Stimulated activated CD4-positive, alpha-beta T cell treated with anti-CD3 and anti-CD28 coated beads, Interleukin-4, amount 100 ng/mL, for 1 hour (primary cell): ENCODE results near the gene DET1.
"Not testable (repeated sequence)": the region's sequence is repeated elsewhere in the genome, so short reads cannot be mapped to it uniquely, and the experiment has no call there.

Experiments
- DNase-seq: peaks from one replicate; pipeline ENCODE4 v3.0.0-alpha.2; 2020

The DET1 gene

DNA sequence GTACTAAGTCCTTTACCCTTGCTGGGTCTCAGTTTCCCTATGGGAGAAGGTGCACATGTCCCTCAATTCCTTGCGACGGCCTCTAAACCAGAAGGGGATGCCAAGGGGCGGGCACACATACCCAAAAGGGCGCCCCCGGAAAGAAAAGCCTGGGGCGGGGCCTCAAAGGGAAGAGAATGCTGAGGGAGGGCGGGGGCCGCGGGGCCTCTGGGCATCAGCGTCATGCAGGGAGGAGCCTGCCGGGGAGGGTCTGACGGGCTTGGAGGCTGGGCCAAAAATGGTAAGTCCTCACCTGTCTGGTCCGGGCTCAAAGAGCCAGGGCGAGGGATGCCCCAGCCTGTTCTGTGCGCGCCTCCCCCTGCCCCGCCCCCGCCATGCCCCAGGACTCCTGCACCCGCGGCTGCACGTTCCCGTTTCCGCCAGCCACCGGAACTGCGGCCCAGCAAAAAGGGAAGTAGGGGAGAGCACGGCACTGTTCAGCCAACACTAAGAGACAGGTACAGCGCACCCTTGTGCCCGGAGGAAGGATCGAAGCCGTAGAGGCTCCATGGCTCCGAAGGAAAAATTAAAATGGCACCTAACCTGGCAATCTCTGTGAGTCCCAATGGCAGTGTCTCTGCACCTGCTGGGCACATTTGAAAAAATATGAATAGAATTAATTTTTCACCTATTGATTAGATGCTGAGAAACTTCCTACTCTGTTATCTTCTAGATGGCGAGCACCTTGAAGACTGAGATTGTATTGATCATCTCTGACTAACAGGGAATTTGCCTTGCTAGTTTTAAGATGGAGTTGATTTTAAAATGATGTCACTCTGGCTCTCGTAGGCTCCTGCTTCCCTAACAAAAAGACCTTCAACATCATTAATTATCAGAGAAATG lies at the start of gene DET1:
TSS of gene DET1 (minus strand) at position 434 of the 882 bp plus-strand sequence. CDS start 14,976 bp downstream, outside the sequence.
- peak; percentile 95 for DNase-seq

DNA sequence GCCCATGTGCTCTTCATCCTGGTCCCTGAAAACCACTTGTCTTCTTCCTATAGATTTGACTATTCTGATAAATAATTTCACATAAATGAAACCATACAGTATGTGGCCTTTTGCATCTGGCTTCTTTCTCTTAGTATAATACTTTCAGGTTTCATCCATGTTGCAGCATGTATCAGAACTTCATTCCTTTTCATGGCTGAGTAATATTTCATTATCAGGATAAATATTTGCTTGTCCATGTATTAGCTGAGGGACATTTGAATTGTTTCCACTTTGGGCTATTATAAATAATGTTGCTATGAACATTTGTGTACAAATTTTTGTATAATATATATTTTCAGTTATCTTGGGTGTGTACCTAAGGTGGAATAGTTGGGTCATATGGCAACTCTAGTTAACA lies 44.9 kb upstream of the DET1 start:
- DNase-seq, result no peak

DNA sequence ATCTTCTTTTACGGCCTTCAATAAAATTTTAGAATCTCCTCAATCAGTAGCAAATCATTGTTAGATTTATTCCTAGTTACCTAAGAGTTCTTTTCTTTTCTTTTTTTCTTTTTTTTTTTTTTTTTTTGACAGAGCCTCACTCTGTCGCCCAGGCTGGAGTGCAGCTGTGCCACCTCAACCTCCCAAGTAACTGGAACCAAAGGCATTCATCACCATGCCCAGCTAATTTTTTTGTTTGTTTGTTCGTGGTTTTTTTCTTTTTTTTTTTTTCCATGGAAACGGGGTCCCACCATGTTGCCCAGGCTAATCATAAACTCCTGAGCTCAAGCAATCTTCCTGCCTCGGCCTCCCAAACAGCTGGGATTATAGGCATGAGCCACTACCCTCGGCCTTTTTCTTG lies 44.3 kb upstream of the DET1 start:
- no peak for DNase-seq

DNA sequence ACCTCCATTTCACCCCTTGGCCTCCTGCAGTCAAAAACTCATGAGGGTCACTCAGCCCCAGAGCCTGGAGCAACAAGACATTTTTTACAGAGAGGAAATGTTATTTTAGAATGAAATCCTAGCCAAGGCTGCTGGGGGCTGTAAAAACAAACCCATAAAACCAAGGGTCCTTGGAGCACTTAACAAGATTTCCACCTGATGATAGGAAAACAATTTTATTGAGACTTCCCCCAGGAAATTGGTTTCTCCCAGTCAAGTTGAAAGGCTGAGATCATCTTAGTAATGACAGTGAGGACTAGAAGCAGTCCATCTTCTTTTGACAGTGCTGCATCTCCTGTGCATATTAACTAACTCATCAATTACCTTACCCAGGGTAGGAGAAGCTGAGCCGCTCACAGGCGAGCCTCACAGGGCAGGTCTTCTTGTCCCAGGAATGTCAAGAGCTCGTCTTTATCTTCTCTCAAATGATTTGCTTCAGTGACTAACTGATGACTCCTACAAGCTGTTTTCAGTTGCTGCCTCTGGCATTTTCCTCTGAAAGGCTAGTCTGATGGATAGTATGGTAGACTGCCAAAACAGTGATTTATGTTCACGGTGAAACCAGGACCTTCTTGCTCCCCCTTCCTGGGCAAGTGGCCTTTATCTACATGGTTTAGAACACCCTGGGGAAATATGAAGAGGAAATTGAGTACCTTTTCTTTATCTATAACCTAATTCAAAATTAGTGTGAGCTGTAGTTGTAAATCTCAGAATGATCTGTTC lies 40.1 kb upstream of the DET1 start:
- no peak for DNase-seq

DNA sequence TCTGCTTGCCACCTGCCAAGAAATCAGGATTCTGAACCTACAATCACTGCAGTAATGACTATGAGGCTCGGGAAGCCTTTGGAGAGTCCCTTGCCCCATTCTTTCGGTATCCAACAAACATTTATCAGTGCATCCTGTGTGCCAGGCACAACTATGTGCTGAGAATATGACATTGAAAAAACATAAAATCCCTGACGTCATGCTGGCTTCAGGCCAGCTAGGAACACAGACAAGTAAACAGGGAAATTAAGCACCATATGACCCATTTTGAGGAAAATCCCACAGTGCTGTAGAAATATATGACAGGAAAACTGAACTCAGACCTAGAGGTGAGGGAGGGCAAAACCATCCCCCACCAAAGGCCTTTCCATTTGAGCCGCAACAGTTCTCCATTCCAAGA lies 34.1 kb upstream of the DET1 start:
- no peak for DNase-seq

DNA sequence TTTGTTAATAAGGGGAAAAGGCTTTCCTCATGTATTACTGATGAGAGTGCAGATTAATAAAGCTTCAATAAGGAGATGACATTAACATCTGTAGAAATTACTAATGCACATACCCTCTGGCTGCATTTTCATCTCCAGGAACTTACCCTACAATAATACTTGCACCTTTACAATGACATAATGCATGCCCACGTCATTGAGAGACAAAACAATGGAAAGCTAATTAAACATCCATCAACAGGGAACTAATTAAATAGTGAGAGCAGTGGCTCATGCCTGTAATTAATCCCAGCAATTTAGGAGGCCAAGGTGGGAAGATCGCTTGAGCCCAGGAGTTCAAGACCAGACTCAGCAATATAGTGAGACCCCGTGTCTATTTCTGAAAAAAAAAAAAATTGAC lies 32.8 kb upstream of the DET1 start:
- no peak for DNase-seq

DNA sequence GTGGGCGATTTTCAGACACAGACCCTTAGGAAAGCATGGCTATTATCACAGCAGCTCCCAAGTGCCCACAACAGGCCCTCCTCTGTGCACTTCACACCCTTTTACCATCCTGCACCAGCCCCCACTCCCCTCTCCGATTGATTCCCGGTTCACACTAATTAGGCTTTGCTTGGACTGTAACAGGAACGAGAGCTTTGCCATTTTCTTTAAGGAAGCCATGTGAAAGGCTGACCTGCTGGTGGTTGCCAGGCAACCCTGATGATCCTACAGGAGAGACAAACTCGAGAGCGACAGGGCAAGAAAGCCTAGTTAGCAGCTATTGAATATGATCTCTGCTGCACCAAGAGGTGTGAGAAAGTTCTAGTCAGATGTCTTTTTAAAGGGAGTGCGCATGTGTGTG lies 28.2 kb upstream of the DET1 start:
- no peak for DNase-seq

DNA sequence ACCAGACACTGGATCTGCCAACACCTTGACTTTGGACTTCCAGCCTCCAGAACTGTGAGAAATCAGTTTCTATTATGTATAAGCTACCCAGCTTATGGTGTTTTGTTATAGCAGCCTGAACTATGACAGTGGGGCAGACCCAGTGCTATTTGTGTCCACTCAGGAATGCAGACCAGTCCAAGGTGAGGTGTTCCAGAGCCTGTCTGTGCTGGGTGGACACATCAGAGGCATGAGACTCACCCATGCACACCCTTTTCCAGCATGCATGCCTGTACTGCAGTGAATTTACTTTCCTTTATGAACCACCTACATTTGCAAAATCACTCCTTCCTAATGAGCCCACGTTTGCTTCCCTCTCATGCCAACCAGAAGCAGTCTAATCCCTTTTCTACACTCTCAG lies 27.6 kb upstream of the DET1 start:
- no peak for DNase-seq

DNA sequence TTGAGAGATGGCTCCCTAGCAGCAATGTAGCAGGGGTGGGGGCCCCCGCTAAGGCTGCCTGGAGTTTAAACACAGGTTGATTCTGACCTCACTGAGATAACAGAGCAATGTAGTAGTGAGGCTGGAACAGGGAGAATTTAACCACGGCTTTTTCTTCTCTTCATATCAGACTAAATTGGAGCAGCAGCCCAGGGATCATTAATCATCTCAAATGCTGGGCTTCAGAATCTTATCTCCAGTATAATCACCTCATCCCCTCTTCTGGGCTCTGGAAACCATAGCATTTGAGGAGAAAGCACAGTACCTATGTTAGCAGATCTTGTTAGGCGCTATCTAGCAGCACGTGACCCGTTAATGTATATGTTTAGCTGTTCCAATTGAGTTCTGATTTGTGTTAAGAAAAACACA lies 25.4 kb upstream of the DET1 start:
- DNase-seq, result no peak

DNA sequence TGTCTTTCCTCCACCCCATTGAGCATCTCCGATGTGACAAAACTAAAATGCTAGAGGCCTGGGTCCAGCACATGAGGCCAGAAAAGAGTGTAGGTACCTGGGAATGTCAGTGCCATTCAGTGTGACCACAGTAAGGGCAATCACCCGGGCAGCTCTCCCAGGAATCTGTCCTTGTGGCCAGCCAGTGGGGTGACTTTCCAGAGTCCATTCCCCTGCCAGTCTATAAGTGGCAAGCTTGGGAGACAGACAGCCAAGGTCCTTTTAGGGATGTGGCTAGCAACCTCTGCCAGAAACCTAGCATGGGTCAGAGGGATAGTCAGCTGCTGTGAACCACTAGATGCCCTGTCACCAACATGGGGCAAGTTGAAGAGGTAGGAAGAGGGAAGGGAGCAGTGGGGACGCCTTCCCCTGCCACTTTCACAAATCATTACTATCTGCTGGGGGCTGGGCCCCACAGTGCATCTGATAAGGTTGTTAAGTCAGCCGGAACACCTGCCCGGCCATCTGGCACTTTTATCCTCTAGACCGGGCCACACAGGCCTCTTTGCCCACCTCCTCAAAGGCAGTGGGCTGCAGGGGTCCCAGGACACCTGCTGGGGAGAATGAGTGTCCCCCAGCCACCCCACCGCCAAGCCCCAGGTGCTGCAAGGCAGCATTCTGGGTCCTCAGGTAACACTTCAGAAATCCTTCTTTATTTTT lies 24.8 kb upstream of the DET1 start:
- DNase-seq, result no peak

DNA sequence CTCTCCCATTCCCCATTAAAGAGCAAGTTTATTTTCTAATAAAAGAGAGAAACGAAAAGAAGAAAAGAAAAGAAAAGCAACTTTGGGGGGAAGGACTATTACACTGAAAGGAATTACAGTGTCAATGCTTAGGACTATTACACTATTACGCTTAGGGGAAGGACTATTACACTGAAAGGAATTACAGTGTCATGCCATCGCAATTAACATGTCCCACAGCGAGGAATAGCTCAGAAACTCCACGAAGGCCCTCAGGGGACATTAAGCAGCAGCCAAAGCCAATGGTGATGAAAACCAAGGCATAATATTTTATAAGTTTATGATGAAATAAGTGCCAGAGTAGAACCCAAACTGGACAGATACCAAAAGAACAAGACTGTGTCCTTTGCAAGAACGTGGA lies 22.1 kb upstream of the DET1 start:
- DNase-seq, result no peak

DNA sequence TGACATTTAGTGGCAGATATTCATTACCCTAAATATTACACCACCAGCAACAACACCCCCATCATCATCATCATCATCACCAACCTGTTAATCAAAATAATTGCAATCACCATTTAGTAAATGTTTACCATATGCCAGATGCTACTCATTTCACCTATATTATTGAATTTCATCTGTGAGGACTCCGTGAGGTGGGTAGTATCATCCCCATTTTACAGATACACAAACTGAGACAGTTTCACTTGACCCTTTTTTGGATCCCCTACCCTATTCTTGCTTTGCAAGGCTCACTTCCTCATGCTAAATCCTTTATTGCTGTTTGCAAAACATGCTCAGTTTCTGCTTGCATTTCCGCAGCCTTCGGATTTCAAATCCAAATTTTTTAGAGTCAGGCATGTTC lies 18.3 kb upstream of the DET1 start:
- no peak for DNase-seq

DNA sequence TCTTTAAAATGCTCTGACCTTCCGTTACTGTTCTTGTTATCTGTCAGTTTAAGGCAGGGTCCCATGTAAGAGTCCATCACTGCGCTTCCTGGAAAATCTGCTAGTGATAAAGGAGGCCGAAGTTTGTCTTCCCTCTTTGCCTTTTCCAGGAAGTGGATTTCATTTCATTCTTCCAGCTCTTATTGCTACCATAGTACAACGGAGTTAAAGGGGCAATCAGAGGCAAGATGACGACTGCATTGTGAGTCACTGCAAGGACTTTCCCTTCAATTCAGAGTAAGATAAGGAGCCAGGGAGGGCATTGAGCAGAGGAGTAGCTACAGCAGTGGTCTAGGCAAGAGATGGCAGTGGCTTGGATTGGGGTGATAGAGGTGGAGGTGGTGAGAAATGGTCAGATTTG lies 17.2 kb upstream of the DET1 start:
- DNase-seq, result no peak

DNA sequence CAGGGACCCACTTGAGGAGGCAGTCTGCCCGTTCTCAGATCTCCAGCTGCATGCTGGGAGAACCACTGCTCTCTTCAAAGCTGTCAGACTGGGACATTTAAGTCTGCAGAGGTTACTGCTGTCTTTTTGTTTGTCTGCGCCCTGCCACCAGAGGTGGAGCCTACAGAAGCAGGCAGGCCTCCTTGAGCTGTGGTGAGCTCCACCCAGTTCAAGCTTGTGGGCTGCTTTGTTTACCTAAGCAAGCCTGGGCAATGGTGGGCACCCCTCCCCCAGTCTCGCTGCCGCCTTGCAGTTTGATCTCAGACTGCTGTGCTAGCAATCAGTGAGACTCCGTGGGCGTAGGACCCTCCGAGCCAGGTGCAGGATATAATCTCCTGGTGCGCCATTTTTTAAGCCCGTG lies 13.1 kb upstream of the DET1 start:
- DNase-seq, result not testable (repeated sequence)

DNA sequence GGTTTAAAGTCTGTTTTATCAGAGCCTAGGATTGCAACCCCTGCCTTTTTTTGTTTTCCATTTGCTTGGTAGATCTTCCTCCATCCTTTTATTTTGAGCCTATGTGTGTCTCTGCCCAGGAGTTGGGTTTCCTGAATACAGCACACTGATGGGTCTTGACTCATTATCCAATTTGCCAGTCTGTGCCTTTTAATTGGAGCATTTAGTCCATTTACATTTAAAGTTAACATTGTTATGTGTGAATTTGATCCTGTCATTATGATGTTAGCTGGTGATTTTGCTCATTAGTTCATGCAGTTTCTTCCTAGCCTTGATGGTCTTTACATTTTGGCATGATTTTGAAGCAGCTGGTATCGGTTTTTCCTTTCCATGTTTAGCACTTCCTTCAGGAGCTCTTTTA lies 11.5 kb upstream of the DET1 start:
- DNase-seq, result not testable (repeated sequence)

DNA sequence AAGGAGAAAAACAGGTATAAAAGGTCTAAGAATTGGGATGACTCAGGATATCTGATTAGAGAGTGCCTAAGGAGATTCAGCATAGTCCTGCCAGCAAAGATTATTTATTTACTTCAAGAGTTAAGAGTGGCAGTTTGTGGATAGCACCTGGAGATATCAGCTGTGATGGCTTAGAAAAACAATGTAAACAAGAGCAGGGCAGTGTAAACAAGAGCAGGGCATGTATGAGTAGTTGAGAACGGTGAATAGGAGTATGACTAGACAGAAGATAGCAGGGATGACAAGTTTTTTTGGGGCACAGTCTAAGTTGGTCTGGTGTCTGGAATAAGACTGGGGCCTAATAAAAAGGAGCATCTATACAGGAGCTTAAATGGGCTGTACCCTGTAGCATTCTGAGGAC lies 1.5 kb upstream of the DET1 start:
- not testable (repeated sequence) for DNase-seq

DNA sequence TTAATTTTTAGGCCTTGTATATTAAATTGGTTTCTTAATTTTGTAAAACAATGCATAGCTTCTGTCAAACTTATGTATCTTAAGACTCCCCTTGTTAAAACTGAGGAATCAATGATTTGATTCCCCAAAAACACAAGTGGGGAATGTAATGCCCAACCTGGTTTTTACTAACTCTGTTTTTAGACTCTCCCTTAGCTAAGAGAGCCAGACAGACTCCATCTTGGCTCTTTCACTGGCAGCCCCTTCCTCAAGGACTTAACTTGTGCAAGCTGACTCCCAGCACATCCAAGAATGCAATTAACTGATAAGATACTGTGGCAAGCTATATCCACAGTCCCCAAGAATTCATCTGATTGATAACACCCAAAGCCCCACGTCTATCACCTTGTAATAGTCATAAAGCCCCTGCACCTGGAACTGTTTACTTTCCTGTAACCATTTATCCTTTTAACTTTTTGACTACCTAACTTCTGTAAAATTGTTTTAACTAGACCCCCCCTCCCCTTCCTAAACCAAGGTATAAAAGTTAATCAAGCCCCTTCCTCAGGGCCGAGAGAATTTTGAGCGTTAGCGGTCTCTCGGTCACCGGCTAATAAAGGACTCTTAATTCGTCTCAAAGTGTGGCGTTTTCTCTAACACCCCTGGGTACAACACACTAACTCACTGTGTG lies 768 bp downstream of the DET1 start:
- not testable (repeated sequence) for DNase-seq

DNA sequence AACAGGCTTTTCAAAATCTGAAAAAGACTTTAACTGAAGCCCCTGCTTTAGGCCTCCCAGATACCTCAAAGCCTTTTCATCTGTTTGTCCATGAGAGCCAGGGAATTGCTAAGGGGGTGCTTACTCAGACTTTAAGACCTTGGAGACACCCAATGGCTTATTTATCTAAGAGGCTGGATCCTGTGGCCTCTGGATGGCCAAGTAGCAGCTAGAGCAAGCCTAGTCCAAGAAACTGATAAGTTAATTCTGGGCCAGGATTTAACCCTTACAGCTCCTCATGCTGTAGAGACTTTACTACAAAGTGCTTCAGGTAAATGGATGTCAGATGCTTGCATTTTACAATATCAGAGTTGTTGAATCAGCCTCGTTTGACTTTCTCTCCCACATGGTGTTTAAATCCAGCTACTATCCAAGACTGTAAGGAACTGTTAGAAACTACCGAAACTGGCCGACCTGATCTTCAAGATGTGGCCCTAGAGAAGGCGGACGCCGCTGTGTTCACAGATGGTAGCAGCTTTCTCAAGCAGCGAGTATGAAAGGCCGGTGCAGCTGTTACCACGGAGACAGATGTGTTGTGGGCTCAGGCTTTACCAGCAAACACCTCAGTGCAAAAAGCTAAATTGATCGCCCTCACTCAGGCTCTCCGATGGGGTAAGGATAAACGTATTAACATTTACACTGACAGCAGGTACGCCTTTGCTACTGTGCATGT lies 3.3 kb downstream of the DET1 start:
- DNase-seq, result no peak

DNA sequence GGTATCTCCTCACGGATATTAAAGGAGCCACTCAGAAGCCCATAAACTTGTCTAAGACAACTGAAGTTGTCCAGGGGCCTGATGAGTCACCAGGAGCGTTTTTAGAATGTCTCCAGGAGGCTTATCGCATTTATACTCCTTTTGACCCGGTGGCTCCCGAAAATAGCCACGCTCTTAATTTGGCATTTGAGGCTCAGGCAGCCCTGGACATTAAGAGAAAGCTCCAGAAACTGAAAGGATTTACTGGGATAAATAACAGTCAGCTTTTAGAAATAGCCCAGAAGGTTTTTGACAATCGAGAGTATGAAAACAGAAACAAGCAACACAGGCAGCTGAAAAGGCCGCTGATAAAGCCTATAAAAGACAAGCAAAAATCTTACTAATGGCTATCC lies 4.1 kb downstream of the DET1 start:
- DNase-seq, result no peak

DNA sequence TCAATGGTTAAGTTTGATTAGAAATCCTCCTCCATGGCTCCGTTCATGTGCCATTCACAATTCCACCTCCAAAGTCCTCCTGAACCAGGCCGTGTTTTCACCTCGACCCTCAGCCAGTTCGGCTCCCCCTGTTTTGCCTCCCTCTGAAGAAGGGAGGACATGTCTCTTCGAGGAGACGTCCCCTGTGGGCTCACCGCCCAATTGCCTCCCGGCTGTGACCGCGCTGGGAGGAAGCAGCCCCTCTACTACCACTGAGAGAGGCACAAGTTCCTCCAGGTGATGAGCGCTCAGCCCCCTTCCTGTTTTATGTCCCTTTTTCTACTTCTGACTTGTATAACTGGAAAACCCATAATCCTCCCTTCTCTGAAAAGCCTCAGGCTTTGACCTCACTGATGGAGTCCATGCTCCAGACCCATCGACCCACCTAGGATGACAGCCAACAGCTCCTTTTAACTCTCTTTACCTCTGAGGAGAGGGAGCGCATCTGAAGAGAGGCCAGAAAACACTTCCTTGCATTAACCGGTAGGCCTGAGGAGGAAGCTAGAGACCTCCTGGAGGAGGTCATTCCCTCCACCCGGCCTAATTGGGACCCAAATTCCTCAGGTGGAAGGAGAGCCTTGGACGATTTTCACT lies 4.7 kb downstream of the DET1 start:
- no peak for DNase-seq

DNA sequence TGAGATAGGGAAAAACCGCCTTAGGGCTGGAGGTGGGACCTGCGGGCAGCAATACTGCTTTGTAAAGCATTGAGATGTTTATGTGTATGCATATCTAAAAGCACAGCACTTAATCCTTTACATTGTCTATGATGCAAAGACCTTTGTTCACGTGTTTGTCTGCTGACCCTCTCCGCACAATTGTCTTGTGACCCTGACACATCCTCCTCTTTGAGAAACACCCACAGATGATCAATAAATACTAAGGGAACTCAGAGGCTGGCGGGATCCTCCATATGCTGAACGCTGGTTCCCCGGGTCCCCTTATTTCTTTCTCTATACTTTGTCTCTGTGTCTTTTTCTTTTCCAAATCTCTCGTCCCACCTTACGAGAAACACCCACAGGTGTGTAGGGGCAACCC lies 5.4 kb downstream of the DET1 start:
- DNase-seq, result not testable (repeated sequence)

DNA sequence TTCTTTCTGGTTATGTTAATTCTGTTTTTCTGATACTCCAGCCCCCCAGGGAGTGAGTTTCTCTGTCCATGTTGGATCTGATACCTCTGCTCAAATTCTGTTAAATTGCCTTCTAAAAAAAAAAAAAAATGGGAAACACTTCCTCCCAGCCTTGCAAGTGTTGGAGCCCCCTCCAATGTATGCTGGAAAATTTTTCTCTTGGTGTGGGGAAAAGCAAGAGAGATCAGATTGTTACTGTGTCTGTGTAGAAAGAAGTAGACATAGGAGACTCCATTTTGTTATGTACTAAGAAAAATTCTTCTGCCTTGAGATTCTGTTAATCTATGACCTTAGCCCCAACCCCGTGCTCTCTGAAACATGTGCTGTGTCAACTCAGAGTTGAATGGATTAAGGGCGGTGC lies 6.1 kb downstream of the DET1 start:
- DNase-seq, result not testable (repeated sequence)
